Measurements from ENCODE around the gene MPV17.

Gene MPV17

DNA sequence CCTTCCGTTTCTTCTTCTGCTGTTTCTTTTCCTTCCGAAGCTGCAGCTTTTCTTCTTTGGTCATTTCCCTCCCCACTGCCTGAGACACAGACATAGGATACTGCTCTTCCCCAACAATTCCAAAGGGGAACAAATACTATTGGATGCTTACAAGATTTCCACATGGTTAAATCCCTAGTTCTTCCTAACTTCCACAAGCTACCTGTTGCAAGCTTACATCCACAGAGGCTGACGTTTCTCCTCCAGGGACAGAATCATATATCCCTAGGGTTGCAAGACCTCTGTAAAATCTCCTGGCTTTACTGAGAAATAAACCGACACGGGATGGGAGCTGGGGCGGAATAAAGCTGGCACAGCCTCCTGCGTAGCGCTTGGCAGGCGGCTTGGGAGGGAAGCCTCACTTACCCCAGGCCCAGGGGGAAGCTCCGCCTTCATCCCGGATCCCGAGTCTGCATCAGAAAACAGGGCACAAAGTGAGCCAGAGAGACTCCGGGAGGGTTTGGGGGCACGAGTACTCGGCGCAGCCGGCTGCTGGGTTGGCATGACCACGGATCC, 46.7 kb upstream of the MPV17 start:
- Histone ChIP-seq H3K9me3 (ENCODE audit: insufficient read depth, low read length) (no peaks in the 10 kb centered on the region), H2AFZ (ENCODE audit: low read depth, low read length) (no peak overlapping the region; the same call in 1 of the 2 replicates), H3K4me2 (ENCODE audit: low read length) (peak overlapping the region; percentile 96), H3K79me2 (ENCODE audit: low read length) (peaks cover 43% of the 10 kb centered on the region), H3K27ac (ENCODE audit: low read length) (peak overlapping the region; percentile 19), H3K9ac (ENCODE audit: low read length) (peak overlapping the region; percentile 78), H3K4me3 (ENCODE audit: low read length) (peak overlapping the region; percentile 93), H4K20me1 (ENCODE audit: insufficient read depth, low read length) (no peaks in the 10 kb centered on the region), H3K27me3 (ENCODE audit: low read depth, low read length) (no peaks in the 10 kb centered on the region), H3K4me1 (ENCODE audit: low read length) (peaks cover 16% of the 10 kb centered on the region), H3K36me3 (replicated peaks; ENCODE audit: low read depth, low read length) (peaks cover 28% of the 10 kb centered on the region)
- TF ChIP-seq, protein P1, sequence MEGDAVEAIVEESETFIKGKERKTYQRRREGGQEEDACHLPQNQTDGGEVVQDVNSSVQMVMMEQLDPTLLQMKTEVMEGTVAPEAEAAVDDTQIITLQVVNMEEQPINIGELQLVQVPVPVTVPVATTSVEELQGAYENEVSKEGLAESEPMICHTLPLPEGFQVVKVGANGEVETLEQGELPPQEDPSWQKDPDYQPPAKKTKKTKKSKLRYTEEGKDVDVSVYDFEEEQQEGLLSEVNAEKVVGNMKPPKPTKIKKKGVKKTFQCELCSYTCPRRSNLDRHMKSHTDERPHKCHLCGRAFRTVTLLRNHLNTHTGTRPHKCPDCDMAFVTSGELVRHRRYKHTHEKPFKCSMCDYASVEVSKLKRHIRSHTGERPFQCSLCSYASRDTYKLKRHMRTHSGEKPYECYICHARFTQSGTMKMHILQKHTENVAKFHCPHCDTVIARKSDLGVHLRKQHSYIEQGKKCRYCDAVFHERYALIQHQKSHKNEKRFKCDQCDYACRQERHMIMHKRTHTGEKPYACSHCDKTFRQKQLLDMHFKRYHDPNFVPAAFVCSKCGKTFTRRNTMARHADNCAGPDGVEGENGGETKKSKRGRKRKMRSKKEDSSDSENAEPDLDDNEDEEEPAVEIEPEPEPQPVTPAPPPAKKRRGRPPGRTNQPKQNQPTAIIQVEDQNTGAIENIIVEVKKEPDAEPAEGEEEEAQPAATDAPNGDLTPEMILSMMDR (IDR thresholded peaks at IDR 0.05; ENCODE audit: low read depth, low read length): no peak
- TF ChIP-seq EZH2phosphoT487 (IDR thresholded peaks at IDR 0.05; ENCODE audit: low read depth): no peak

DNA sequence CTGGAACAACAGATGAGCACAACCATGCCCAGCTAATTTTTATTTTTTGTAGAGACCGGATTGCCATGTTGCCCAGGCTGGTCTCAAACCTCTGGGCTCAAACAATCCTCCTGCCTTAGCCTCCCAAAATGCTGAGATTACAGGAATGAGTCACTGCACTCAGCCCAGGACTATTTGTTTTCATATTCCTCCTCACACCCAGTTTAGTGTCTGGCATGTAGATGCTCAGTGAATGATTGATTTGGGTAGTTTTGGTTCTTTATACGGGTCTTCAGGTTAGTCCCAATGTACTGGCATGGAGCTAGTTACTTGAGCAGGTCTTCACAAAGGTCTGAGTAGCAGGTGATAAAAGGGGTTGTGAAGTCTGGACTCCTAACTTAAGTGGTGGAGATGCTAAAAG, 41.0 kb upstream of the MPV17 start:
- no peak overlapping the region for H3K4me3 ChIP-seq (ENCODE audit: low read length)
- peaks cover 5% of the 10 kb centered on the region for H3K79me2 ChIP-seq (ENCODE audit: low read length)
- no peak overlapping the region for H3K4me2 ChIP-seq (ENCODE audit: low read length)
- no peak overlapping the region for H2AFZ ChIP-seq (ENCODE audit: low read depth, low read length)
- TF ChIP-seq, protein P1 (IDR thresholded peaks at IDR 0.05; ENCODE audit: low read depth, low read length): no peak
- TF ChIP-seq EZH2phosphoT487 (IDR thresholded peaks at IDR 0.05; ENCODE audit: low read depth): no peak
- no peak overlapping the region for H3K9ac ChIP-seq (ENCODE audit: low read length)
- peaks cover 26% of the 10 kb centered on the region for H3K36me3 ChIP-seq (replicated peaks; ENCODE audit: low read depth, low read length)
- H3K27me3 ChIP-seq (ENCODE audit: low read depth, low read length): no peaks in the 10 kb centered on the region
- H3K27ac ChIP-seq (ENCODE audit: low read length): peak overlapping the region; percentile 36
- no peaks in the 10 kb centered on the region for H4K20me1 ChIP-seq (ENCODE audit: insufficient read depth, low read length)
- H3K9me3 ChIP-seq (ENCODE audit: insufficient read depth, low read length): no peaks in the 10 kb centered on the region
- peaks cover 12% of the 10 kb centered on the region for H3K4me1 ChIP-seq (ENCODE audit: low read length)

DNA sequence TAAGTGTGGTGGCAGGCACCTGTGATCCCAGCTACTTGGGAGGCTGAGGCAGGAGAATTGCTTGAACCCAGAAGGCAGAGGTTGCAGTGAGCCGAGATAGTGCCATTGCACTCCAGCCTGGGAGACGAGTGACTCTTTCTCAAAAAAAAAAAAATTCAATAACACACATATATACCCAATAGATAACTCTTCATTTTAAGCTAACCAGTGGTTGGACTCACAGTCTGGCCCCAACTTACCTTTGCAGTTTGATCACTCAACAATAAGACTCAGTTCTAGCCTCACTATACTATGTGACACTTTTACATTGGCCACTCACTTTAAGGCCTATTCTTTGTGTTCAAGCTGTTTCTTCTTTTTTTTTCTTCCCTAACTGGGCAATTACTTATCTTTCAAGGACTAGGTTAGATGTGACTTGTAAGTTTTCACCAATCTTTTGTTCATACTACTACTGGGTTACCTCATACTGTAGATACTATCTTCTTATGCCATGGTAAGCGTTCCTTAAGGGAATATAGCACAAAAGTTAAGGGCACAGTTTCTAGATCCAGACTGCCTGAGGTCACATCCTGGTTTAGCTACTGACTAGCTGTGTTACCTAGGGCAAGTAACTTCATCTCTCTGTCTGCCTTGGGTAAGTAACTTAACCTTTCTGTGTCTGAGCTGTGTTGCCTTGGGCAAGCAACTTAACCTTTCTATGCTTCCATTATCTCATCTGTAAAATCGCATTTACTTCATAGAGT, 40.0 kb upstream of the MPV17 start:
- Histone ChIP-seq H3K27ac (ENCODE audit: low read length) (no peak overlapping the region), H3K36me3 (replicated peaks; ENCODE audit: low read depth, low read length) (peaks cover 33% of the 10 kb centered on the region)

More for the DNA sequence above, 40.0 kb upstream of the MPV17 start:
- Histone ChIP-seq H3K4me2 (ENCODE audit: low read length) (no peak overlapping the region), H2AFZ (ENCODE audit: low read depth, low read length) (no peak overlapping the region), H3K9ac (ENCODE audit: low read length) (no peak overlapping the region), H3K9me3 (ENCODE audit: insufficient read depth, low read length) (no peaks in the 10 kb centered on the region), H3K4me1 (ENCODE audit: low read length) (peaks cover 16% of the 10 kb centered on the region), H3K79me2 (ENCODE audit: low read length) (peaks cover 9% of the 10 kb centered on the region), H4K20me1 (ENCODE audit: insufficient read depth, low read length) (no peaks in the 10 kb centered on the region), H3K4me3 (ENCODE audit: low read length) (no peak overlapping the region), H3K27me3 (ENCODE audit: low read depth, low read length) (no peaks in the 10 kb centered on the region)
- no peak for TF ChIP-seq EZH2phosphoT487 (IDR thresholded peaks at IDR 0.05; ENCODE audit: low read depth)
- TF ChIP-seq, protein P1 (IDR thresholded peaks at IDR 0.05; ENCODE audit: low read depth, low read length): no peak
